Stimulated activated CD4-positive, alpha-beta T cell treated with anti-CD3 and anti-CD28 coated beads, Interleukin-2, amount 100 ng/mL, for 4 hours (primary cell): Measurements from ENCODE around the gene SHD.
A peak's percentile ranks its signal among the peaks of the same experiment; 100 is the strongest.

Experiments
- DNase-seq: peaks from one replicate; pipeline ENCODE4 v3.0.0-alpha.2; 2020; ENCODE audit warnings: low read depth

The SHD gene

GRCh38 chr19:4298810-4299550 lies 19.9 kb downstream of the SHD start:
- DNase-seq, result no peak

- DNase-seq, result no peak
Observed at GRCh38 chr19:4300589-4300988, 21.5 kb downstream of the SHD start.

DNA sequence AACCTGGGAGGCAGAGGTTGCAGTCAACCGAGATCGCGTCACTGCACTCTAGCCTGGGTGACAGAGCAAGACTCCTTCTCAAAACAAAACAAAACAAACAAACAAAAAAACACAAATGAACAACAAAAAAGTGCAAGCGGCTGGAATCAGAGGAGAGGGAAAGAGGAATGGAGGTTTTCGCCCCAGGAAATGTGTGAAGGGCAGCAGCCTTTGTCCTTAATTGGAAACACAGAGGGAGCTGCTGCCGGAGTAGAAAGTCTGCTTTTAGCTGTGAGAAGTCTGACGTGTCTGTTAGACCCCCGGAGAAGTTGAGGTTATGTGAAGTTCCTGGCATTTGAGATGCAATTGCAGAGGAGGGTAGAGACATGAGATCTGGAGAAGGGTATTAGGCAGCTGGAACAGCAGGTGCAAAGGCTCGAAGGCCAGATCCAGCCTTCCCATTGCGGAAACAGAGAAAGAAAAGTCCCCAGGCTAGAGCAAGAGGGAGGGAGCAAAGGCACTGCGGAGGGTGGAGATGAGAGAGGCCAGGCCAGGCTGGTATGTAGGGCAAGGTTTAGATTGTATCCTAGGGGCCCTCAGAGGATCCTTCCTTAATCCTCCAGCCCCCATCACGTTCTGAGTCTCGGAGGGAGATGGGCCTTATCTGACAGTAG lies 22.6 kb downstream of the SHD start:
- DNase-seq, result no peak

GRCh38 chr19:4302243-4302640 lies 23.2 kb downstream of the SHD start, which contains the start of gene TMIGD2:
Gene TMIGD2 (minus strand): TSS chr19:4302389. CDS start chr19:4302385, 4 bp downstream.
- DNase-seq, result no peak

GRCh38 chr19:4303819-4304537 lies 24.9 kb downstream of the SHD start:
- DNase-seq, result no peak

GRCh38 chr19:4304538-4305256 lies 25.6 kb downstream of the SHD start, which contains the start of gene FSD1:
Gene FSD1 (plus strand): TSS chr19:4304598. CDS start chr19:4304747, 149 bp downstream.
- DNase-seq, result peak; percentile 41

DNA sequence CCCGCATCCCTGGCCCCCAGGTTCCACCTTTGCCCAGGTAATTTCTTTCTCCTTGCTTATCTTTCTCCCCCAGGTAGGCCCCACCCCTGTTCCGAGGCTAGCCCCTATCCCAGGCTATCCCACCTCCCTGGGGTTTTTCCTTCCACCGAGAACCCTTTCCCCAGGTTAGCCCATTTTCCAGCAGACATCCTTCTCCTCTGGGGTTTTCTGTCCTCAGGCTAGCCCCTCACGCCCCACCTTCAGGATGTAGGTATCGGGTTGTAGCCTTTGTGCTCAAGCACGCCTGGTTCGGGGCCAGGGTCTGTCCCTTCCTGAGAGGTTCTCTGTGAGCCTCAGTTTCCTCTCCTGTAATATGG lies 26.2 kb downstream of the SHD start:
- DNase-seq, result no peak

DNA sequence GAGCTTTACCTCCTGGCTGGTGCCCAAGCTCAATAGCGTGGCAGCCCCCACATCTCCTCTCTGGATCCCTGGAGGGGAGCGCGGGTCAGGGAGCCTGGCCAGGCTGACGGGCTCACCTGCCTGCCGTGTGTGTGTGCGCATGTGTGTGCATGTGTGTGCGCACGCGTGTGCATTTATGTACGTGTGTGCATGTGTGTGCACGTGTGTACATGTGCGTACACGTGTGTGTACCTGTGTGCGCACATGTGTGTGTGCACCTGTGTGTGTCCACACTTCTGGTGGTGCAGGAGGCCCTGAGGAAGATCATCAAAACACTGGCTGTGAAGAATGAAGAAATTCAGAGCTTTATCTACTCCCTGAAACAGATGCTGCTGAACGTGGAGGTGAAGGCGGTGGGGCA lies 26.6 kb downstream of the SHD start:
- DNase-seq, result no peak

- DNase-seq, result no peak
Observed at GRCh38 chr19:4310247-4311121, 31.4 kb downstream of the SHD start.

- DNase-seq, result no peak
Observed at GRCh38 chr19:4313847-4314490, 34.9 kb downstream of the SHD start.

DNA sequence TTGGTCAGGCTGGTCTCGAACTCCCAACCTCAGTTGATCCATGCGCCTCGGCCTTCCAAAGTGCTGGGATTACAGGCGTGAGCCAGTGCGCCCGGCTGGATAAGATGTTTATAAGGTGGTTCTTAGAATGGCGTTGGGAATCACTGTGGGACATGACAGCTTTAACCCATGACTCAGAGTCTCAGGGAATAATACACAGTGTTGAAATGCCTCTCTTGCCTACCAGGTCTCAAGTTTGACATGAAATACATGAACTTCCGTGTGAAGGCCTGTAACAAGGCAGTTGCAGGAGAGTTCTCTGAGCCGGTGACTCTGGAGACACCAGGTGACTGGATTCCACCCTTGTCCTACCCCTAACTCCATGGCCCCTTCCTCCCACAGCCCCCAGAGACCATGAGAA lies 37.9 kb downstream of the SHD start:
- DNase-seq, result no peak

DNA sequence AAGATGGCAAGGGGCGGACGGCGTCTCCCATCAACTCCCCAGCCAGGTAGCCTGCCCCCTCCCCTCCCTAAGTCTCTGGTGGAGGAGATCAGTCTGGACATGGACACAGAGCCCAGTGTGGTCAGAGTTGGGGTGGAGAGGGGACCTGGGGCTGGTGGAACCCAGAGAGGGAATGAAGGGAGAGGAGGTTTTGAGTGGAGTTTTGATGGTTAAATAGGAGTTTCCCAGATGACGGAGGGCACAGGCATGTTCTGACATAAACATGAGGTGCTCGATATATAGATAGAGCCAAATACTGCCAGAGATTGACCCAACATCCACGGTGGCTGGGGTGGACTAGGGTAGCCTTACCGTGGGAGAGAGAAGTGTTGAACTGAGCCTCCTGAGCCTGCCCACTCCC lies 39.4 kb downstream of the SHD start:
- DNase-seq, result no peak

DNA sequence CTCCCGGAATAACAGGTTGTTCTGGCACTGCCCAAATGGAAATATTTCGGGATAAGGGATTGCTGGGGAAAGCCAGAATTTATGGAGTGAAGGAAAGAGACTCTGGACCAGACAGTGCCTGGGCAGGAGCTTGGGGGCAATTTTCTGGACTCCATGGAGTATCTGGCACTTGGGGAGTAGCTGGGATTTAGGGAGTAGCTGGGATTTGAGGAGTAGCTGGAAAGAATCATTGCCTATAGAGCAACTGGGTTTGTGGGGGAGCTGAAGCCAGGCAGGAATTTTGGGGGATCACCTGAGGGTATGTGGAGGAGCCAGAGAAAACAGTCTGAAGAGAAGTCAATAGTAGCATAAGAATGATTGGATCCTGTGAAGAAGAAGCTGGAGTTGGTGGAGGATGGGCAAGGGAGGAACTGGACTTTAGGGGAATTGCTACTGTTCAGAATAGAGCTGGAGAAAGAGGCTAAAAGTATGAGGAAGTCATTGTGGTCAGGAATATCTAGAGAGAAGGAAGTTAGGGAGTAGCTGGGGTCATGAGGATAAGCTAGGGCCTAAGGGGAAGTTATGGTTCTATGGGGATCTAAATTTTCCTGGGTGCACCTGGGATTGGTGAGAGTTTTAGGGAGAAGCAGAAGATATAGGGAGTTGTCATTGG lies 40.1 kb downstream of the SHD start:
- no peak for DNase-seq

GRCh38 chr19:4320419-4320818 lies 41.4 kb downstream of the SHD start:
- no peak for DNase-seq

- DNase-seq, result no peak
Observed at GRCh38 chr19:4322942-4323665, 44.0 kb downstream of the SHD start.

DNA sequence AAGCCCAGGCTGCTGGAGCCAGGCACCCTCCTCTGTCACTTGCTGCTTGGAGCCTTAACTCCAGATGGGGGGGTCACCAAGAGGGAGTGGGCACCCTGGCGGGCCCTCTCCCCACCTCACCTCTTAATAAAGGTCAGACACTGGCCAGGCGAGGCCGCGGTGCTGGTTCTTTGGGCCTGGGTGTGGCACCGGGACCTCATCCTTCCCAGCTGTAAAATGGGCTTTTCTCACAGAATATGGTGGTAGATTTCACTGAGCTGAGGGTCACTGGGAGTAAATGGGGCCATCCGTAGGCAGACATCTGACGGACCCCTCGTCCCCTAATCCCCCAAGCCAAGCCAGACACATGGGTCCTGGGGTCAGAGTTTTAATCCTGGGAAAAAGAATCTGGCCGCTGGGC lies 44.6 kb downstream of the SHD start:
- no peak for DNase-seq

DNA sequence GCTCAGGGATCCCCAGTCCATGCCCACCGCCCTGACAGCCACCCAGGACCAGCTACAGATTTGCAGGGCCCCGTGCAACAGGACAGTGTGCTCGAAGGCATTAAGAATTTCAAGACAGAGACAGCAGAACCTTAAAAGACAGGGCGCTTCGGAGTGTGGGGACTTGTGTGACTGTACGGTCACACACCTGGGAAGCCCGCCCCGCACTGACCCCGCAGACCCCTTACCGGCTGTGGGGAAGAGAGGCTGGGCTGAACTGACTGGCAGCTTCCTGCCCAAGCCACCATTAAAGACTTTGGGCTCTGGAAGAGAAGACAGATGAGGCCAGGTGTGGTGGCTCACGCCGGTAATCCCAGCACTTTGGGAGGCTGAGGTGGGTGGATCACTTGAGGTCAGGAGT lies 45.2 kb downstream of the SHD start:
- no peak for DNase-seq

GRCh38 chr19:4326215-4326836 lies 47.3 kb downstream of the SHD start:
- no peak for DNase-seq

DNA sequence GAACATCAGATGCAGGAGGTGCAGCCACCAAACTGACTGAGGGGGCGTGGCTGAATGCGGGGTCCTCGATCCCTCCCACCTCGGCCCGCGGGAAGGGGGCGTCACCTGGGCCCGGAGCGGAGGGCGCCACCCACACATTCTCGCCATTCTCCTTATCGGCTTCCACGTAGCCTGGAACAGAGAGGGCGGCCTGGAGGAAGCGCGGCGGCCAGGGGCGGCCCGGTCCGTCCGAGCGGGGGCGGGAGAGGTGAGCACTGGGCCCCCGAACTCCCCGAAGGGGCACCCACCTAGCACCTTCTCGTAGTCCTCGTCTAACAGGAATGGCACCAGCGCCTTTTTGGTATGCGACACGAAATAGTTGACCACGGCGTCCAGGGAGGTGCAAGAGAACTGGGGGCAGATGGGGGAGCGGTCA lies 47.8 kb downstream of the SHD start:
- DNase-seq, result peak; percentile 22
